Transverse colon (tissue), 4 donors: Measurements from ENCODE around the gene PWWP2A. TPM values are rescaled to one million over a fixed set of nuclear protein-coding genes. Genes with fewer than 3 reads are reported as not detected.

Source experiments
- DNase-seq: peaks from one replicate; pipeline ENCODE4 v3.0.0-alpha.2; 2019
- H3K27ac ChIP-seq, 4 donors: fragments of 200-600 bp; sonication (generic); 2 replicates each; pipeline ENCODE4 v1.5.1; 2016 to 2018; ENCODE audit warnings: inconsistent platforms in 4 of 4
- H3K27me3 ChIP-seq: fragments of 200-600 bp; sonication (generic); 2 replicates; pipeline ENCODE4 v1.5.1; 2017; ENCODE audit warnings: inconsistent platforms
- H3K36me3 ChIP-seq, 4 donors: fragments of 200-600 bp; sonication (generic); 2 replicates each; pipeline ENCODE4 v1.5.1; 2017 to 2019; ENCODE audit warnings: inconsistent platforms in 4 of 4
- H3K4me1 ChIP-seq, 4 donors: fragments of 200-600 bp; sonication (generic); 2 replicates each; pipeline ENCODE4 v1.5.1; 2017 to 2020; ENCODE audit warnings: inconsistent platforms in 4 of 4
- H3K4me3 ChIP-seq, 4 donors: fragments of 200-600 bp; sonication (generic); 1 replicate in 1 of 4; 2 replicates in 3 of 4; pipeline versions ENCODE4 v1.5.1 to v1.6.1; 2017 to 2019; ENCODE audit warnings: inconsistent platforms in 4 of 4
- H3K9me3 ChIP-seq, 2 donors: fragments of 200-600 bp; sonication (generic); 2 replicates each; pipeline ENCODE4 v1.5.1; 2017 to 2019; ENCODE audit warnings: inconsistent platforms in 2 of 2
- EP300 ChIP-seq: sonication (generic); formaldehyde crosslinking; IDR thresholded peaks from one replicate; pipeline ENCODE4 v1.6.1; 2017; ENCODE audit warnings: antibody characterized with exemption, low read depth
- POLR2A ChIP-seq: fragments of 450-650 bp; IDR thresholded peaks from one replicate; pipeline ENCODE4 v1.6.1; 2016; ENCODE audit warnings: antibody characterized with exemption, mild to moderate bottlenecking, moderate library complexity
- POLR2AphosphoS5 ChIP-seq, 3 donors: sonication (generic); formaldehyde crosslinking; IDR thresholded peaks; one replicate each; pipeline ENCODE4 v1.6.1; 2016; ENCODE audit warnings: antibody characterized with exemption in 3 of 3
- WGBS, 2 donors: methylation state at CpG; one replicate each; pipeline ENCODE4 v1.1.5; 2018; ENCODE audit warnings: low coverage in 1 of 2; 5-methylcytosine and 5-hydroxymethylcytosine counted together
- in situ Hi-C, 4 donors: fragments of 200-750 bp; cut with MboI; loops; one replicate each; pipeline versions ENCODE4 v1.15.0 to v1.15.1; 2017; ENCODE audit warnings: low sequenced_read_pairs in 3 of 4, low pct_ligation_motif_present in 1 of 4, low pct_unique_long_range_greater_than_20kb in 1 of 4
- intact Hi-C: fragments of 100-400 bp; cut with DNase I; formaldehyde crosslinking; loops from one replicate; pipeline ENCODE4 v1.15.1; 2023; ENCODE audit warnings: low total_unique reads
- total RNA-seq, 4 donors: library from RNA; depleted of rRNA; stranded (reverse); fragments of >200 nt; gene quantifications; one replicate each; pipeline ENCODE4 v1.1.0, GENCODE V29; 2016
- TF ChIP-seq, protein P1 (sequence below), 5 experiments: fragments of 200-600 bp in 3 of 5; fragments of 450-650 bp in 2 of 5; sonication (generic) in 3 of 5; IDR thresholded peaks; 1 replicate in 2 of 5; 2 replicates in 3 of 5; pipeline ENCODE4 v1.5.1; 2016 to 2017; ENCODE audit warnings: antibody characterized with exemption in 5 of 5, inconsistent platforms in 3 of 5, mild to moderate bottlenecking in 2 of 5, moderate library complexity in 1 of 5

The PWWP2A gene
- total RNA-seq, 4 donors from 2014 or later: 42.7 to 66.7 (median 53.5) TPM

DNA sequence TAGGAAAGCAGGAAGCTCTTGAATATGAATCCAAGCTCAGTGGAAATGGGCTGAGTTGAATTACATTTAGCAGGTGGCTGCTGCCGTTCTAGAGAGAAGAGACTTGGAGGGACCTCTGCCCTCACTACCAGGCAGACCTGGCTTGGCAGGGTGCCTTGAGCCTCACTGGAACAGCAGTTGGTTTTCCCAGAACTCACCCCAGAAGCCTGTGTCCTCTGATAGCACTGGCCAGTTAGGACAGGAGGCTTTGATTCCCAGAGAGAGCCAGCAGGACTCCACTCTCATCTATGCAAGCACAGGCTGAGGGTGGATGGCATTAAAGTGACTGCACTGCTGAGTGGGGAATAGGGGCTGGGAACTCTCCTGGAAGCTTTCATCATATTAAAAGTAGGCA lies 54.8 kb downstream of the PWWP2A start:
- Histone ChIP-seq H3K4me1 (peaks cover 0 to 31% (median 10%) of the 10 kb centered on the region in 4 donors), H3K36me3 (peaks cover 0 to 6% (median 0%) of the 10 kb centered on the region in 4 donors), H3K27ac (peak overlapping the region; percentile 73 to 85 (median 79)), H3K4me3 (no peak overlapping the region), H3K27me3 (no peaks in the 10 kb centered on the region), H3K9me3 (no peaks in the 10 kb centered on the region)
- in situ Hi-C loops: no loop called here
- WGBS, 2 donors: 67% methylated on average over 1 of the region's 1 CpG; no CpG with 5 or more reads in 1 of the 2 donors
- intact Hi-C loops: no loop called here
- TF ChIP-seq POLR2AphosphoS5 (IDR thresholded peaks at IDR 0.05) (no peak), EP300 (no peak)
- peak; percentile 76 for DNase-seq

DNA sequence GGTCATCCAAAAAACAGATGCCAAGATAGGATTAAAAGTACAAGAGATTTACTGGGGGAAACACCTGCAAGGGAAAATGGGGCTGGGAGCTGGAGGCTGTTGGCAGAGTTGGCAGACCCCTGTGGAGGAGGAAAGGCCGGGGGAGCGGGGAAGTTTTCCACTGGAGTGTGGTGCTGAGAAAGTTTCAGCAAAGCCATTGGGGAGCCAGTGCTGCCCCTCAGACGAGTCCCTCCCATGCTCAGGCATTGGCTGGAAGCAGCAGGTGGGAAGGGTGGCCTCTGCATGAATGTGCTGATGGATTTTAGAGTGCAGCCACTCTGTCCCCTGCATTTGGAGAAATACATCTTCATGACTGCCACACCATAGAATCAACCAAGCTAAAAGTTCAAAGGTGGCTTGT lies 57.5 kb downstream of the PWWP2A start:
- Histone ChIP-seq H3K4me1 (peaks cover 0 to 29% (median 9%) of the 10 kb centered on the region in 4 donors), H3K9me3 (no peaks in the 10 kb centered on the region), H3K4me3 (no peak overlapping the region), H3K27me3 (no peaks in the 10 kb centered on the region), H3K36me3 (peaks cover 0 to 6% (median 1%) of the 10 kb centered on the region in 4 donors), H3K27ac (no peak overlapping the region)
- no peak for TF ChIP-seq POLR2A
- TF ChIP-seq, protein P1, sequence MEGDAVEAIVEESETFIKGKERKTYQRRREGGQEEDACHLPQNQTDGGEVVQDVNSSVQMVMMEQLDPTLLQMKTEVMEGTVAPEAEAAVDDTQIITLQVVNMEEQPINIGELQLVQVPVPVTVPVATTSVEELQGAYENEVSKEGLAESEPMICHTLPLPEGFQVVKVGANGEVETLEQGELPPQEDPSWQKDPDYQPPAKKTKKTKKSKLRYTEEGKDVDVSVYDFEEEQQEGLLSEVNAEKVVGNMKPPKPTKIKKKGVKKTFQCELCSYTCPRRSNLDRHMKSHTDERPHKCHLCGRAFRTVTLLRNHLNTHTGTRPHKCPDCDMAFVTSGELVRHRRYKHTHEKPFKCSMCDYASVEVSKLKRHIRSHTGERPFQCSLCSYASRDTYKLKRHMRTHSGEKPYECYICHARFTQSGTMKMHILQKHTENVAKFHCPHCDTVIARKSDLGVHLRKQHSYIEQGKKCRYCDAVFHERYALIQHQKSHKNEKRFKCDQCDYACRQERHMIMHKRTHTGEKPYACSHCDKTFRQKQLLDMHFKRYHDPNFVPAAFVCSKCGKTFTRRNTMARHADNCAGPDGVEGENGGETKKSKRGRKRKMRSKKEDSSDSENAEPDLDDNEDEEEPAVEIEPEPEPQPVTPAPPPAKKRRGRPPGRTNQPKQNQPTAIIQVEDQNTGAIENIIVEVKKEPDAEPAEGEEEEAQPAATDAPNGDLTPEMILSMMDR (IDR thresholded peaks at IDR 0.05): no peak
- no peak for TF ChIP-seq POLR2AphosphoS5 (IDR thresholded peaks at IDR 0.05)
- WGBS, 2 donors: 88 to 100% methylated on average over 1 to 3 of the region's 3 CpGs
- intact Hi-C loops: no loop called here
- no peak for DNase-seq
- in situ Hi-C loops: no loop called here

DNA sequence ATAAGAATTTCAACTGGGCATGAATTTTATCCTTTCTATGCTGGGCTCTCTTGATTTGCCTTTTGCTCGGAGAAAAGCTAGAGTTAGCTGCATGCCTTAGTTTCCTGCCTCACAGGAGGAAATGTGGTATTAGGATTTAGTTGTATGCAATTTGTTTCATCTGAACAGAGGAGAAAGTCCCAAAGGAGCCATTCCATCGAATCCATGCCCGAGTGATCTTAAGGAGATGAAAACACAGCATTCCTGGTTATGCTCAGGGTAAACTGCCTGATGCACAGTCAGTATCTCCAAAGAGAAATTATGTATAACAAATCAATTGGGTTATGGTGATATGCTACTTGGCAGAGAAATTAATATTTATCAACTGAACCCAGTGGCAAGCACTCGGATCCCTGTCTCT lies 59.2 kb downstream of the PWWP2A start:
- 92 to 98% methylated on average over 4 of the region's 4 CpGs for WGBS, 2 donors
- intact Hi-C loops (no loop called here), in situ Hi-C loops (no loop called here)
- H3K4me1 ChIP-seq: peaks cover 0 to 18% (median 3%) of the 10 kb centered on the region in 4 donors
- TF ChIP-seq POLR2AphosphoS5 (IDR thresholded peaks at IDR 0.05) (no peak), EP300 (no peak)
- TF ChIP-seq, protein P1 (IDR thresholded peaks at IDR 0.05): no peak
- DNase-seq: no peak
- H3K27ac ChIP-seq: no peak overlapping the region
- no peaks in the 10 kb centered on the region for H3K27me3 ChIP-seq
- H3K9me3 ChIP-seq: no peaks in the 10 kb centered on the region
- no peak overlapping the region for H3K4me3 ChIP-seq
- H3K36me3 ChIP-seq: peaks cover 0 to 8% (median 3%) of the 10 kb centered on the region in 4 donors

DNA sequence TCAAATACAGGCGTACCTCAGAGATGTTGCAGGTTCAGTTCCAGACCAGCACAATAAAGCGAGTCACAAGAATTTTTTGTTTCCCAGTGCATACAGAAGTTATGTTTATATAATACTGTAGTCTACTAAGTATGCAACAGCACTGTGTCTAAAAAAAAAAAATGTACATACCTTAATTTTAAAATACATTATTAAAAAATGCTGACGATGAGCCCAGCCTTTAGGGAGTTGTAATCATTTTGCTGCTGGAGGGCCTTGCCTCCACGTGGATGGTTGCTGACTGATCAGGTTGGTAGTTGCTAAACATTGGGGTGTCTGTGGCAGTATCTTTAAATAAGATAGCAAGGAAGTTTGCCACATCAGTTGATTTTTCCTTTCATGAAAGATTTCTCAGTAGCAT lies 62.0 kb downstream of the PWWP2A start:
- Histone ChIP-seq H3K4me3 (no peak overlapping the region), H3K27ac (no peak overlapping the region), H3K27me3 (no peaks in the 10 kb centered on the region), H3K9me3 (no peaks in the 10 kb centered on the region), H3K4me1 (peaks cover 0 to 2% (median 0%) of the 10 kb centered on the region in 4 donors), H3K36me3 (peaks cover 0 to 26% (median 12%) of the 10 kb centered on the region in 4 donors)
- WGBS, 2 donors: 95 to 100% methylated on average over 2 to 4 of the region's 4 CpGs
- intact Hi-C loops (no loop called here), in situ Hi-C loops (no loop called here)
- TF ChIP-seq EP300 (no peak), POLR2AphosphoS5 (IDR thresholded peaks at IDR 0.05) (no peak), POLR2A (no peak)
- TF ChIP-seq, protein P1 (IDR thresholded peaks at IDR 0.05): no peak
- DNase-seq: no peak

DNA sequence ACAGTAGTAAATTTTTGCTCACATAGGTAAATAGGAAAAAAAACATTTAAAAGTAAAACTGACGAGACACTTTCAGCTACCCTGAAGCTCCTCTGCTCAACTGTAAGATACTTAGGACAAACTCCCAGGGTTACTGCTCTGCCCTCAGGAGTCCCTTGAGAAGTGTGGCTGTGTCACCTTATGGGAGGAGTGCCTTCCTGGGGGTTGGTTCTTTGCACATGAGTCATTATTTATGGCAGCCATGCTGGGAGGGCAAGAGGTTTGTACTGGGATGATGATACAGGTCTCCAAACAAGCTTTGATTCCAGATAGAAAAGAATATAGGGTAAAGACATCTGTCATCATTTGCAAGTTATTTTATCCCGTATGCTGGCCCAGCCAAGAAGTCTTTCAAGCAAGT lies 64.4 kb downstream of the PWWP2A start:
- 75 to 91% methylated on average over 2 of the region's 2 CpGs for WGBS, 2 donors
- no peak overlapping the region for H3K4me3 ChIP-seq
- intact Hi-C loops (no loop called here), in situ Hi-C loops (no loop called here)
- H3K27ac ChIP-seq: peak overlapping the region in 1 of 4 donors; percentile 24
- peak; percentile 47 for DNase-seq
- TF ChIP-seq POLR2AphosphoS5 (IDR thresholded peaks at IDR 0.05) (peak in 1 of 3 donors; percentile 9), POLR2A (no peak)
- TF ChIP-seq, protein P1 (IDR thresholded peaks at IDR 0.05): no peak
- peaks cover 0 to 2% (median 0%) of the 10 kb centered on the region in 4 donors for H3K4me1 ChIP-seq
- no peaks in the 10 kb centered on the region for H3K9me3 ChIP-seq
- H3K36me3 ChIP-seq: peaks cover 0 to 45% (median 19%) of the 10 kb centered on the region in 4 donors
- H3K27me3 ChIP-seq: no peaks in the 10 kb centered on the region
